ES-I3 (cell line): ENCODE data around the gene EIF4EBP3.

Experiments
- H3K36me3 ChIP-seq: 2 replicates; pipeline ENCODE4 v1.6.1; 2013; ENCODE audit warnings: mild to moderate bottlenecking, low read length, control low read depth, moderate library complexity; ENCODE audit not compliant: insufficient read depth
- H3K4me1 ChIP-seq: 2 replicates; pipeline ENCODE4 v1.6.1; 2013; ENCODE audit warnings: mild to moderate bottlenecking, control low read depth, low read length; ENCODE audit not compliant: insufficient read depth
- H3K9ac ChIP-seq: 2 replicates; pipeline ENCODE4 v1.6.1; 2013; ENCODE audit warnings: low read depth, mild to moderate bottlenecking, low read length, moderate library complexity
- H3K9me3 ChIP-seq: 2 replicates; pipeline ENCODE4 v1.6.1; 2013; ENCODE audit warnings: mild to moderate bottlenecking, low read length, moderate library complexity; ENCODE audit not compliant: control insufficient read depth, insufficient read depth

EIF4EBP3 gene

DNA sequence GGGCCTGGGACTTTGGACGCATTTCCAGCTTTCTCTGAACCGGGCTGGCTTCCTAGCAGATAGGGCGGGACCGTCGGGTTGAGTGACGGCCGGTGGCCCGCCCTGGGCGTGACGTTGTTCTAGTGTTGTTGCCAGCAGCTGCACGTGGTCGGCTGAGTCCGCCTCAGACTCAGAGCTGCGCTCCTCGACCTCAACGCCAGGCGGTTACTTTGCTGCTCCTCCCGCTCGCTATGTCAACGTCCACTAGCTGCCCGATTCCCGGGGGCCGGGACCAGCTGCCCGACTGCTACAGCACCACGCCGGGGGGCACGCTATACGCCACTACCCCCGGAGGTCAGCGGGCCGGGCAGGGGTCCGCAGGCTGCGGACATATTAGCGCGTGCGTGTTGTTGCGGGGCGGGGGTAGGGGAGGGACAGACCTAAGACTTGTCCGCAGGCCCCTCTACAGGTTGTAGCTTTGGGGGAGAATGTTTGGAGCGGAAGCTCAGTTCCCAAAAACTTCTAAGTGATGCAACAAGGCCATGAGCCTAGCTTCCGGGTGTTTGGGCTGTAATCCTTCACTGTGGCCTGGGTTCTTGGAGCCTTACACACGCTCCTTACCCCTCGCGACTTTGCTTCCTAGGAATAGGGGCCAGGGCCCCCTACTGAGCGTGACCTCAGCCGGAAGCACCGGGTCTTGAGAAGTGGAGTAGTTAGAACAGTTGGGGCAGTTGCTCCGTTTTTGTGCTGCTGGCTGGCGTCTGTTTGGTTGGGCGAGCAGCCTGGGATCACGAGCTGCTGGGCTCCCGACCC lies at the start of gene EIF4EBP3:
Gene EIF4EBP3 (plus strand): TSS at position 155 of the 792 bp plus-strand sequence. CDS start 76 bp downstream, at position 231.
- H3K9me3 ChIP-seq = no peaks in the 10 kb centered on the region
- H3K4me1 ChIP-seq = peaks cover 9% of the 10 kb centered on the region; the same call in 1 of the 2 replicates
- peaks cover 19% of the 10 kb centered on the region for H3K36me3 ChIP-seq
- H3K9ac ChIP-seq = peak within 1 kb of the TSS; percentile 57

- peaks cover 7% of the 10 kb centered on the region for H3K36me3 ChIP-seq
- no peak overlapping the region for H3K9ac ChIP-seq
- no peaks in the 10 kb centered on the region for H3K9me3 ChIP-seq
- no peaks in the 10 kb centered on the region for H3K4me1 ChIP-seq
Measured at GRCh38 chr5:140497897-140498296, 49.6 kb upstream of the EIF4EBP3 start.

- Histone ChIP-seq H3K9ac (no peak overlapping the region), H3K4me1 (no peaks in the 10 kb centered on the region), H3K36me3 (peaks cover 7% of the 10 kb centered on the region), H3K9me3 (no peaks in the 10 kb centered on the region)
Measured at GRCh38 chr5:140498591-140498990, 48.9 kb upstream of the EIF4EBP3 start.

DNA sequence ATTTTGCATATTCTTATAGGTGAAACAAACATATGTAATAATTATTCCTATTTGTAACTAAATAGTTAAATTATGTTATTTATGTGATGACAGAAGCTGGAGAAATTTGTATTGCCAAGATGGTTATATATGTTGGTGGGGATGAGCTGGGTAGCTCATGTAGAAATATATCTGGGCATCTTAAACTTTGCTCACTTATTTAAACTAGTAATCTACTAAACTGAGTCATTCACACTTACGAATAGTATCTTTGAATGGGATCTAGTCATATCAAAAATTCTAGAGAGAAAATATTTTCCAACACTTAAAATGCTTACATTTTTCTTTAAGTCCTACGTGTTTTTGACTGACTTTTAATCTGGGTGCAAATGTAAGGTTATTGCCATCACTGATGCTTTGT lies 44.6 kb upstream of the EIF4EBP3 start:
- Histone ChIP-seq H3K9ac (no peak overlapping the region), H3K4me1 (no peaks in the 10 kb centered on the region), H3K9me3 (no peaks in the 10 kb centered on the region), H3K36me3 (peaks cover 8% of the 10 kb centered on the region)

GRCh38 chr5:140509898-140510297 lies 37.6 kb upstream of the EIF4EBP3 start:
- H3K36me3 ChIP-seq = peaks cover 24% of the 10 kb centered on the region
- no peaks in the 10 kb centered on the region for H3K9me3 ChIP-seq
- H3K4me1 ChIP-seq = no peaks in the 10 kb centered on the region
- H3K9ac ChIP-seq = no peak overlapping the region

DNA sequence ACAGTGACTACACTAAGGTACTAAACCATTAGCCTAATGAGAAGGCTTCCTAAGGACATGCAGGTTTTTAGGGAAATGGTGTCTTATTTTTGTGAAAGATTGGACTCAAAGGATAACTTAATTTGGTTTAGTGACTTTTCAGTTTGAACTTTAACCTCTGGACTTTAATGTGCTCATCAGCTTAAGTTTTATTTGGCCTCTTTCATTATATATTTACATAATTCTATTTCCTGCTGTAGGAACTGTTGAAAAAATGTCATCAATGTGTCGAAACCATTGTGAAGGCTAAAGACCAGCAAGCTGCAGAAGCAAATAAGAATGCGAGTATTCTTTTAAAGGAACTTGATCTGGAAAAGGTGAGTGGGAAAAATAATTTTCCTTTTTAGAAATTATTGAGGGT lies 34.3 kb upstream of the EIF4EBP3 start:
- Histone ChIP-seq H3K9me3 (no peaks in the 10 kb centered on the region), H3K36me3 (peaks cover 18% of the 10 kb centered on the region)

DNA sequence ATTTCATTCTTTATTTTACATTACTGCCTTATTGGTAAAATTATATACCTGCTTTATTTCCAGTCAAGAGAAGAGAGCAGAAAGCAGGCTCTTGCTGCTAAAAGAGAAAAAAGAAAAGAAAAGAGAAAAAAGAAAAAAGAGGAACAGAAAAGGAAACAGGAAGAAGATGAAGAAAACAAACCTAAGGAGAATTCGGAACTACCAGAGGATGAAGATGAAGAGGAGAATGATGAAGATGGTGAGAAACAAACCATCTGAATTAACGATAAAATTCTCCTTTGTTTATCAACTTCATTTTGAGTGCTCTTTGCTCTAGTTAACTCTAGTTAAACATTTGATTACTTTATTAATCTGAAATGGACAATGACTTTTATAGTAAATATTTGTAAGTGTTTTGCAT lies 23.5 kb upstream of the EIF4EBP3 start:
- H3K36me3 ChIP-seq = peaks cover 15% of the 10 kb centered on the region
- H3K9me3 ChIP-seq = no peaks in the 10 kb centered on the region
- no peaks in the 10 kb centered on the region for H3K4me1 ChIP-seq
- H3K9ac ChIP-seq = no peak overlapping the region

More for the DNA sequence above, 34.3 kb upstream of the EIF4EBP3 start:
- H3K4me1 ChIP-seq = no peaks in the 10 kb centered on the region
- H3K9ac ChIP-seq = no peak overlapping the region

GRCh38 chr5:140540227-140540626 lies 7.2 kb upstream of the EIF4EBP3 start:
- Histone ChIP-seq H3K9me3 (no peaks in the 10 kb centered on the region), H3K4me1 (no peaks in the 10 kb centered on the region), H3K36me3 (peaks cover 19% of the 10 kb centered on the region), H3K9ac (no peak overlapping the region)

GRCh38 chr5:140542972-140543371 lies 4.5 kb upstream of the EIF4EBP3 start:
- H3K9me3 ChIP-seq = no peaks in the 10 kb centered on the region
- peaks cover 16% of the 10 kb centered on the region for H3K36me3 ChIP-seq
- H3K4me1 ChIP-seq = peaks cover 4% of the 10 kb centered on the region; the same call in 1 of the 2 replicates
- no peak overlapping the region for H3K9ac ChIP-seq

DNA sequence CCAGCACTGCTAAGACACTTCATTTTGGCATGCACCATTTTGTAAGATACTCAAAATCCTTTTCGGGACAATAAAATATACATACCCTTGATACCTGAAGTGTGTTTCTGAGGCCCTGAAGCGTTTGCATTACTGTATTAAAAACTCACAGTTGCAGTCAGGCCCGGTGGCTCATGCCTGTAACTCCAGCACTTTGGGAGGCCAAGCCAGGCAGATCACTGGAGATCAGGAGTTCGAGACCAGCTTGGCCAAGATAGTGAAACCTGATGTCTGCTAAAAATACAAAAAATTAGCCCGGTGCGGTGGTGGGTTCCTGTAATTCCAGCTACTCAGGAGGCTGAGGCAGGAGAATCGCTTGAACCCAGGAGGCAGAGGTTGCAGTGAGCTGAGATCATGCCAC lies 2.5 kb upstream of the EIF4EBP3 start:
- Histone ChIP-seq H3K9me3 (no peaks in the 10 kb centered on the region), H3K36me3 (peaks cover 17% of the 10 kb centered on the region), H3K9ac (no peak overlapping the region), H3K4me1 (peaks cover 9% of the 10 kb centered on the region; the same call in 1 of the 2 replicates)

GRCh38 chr5:140545606-140546005 lies 1.9 kb upstream of the EIF4EBP3 start:
- peaks cover 21% of the 10 kb centered on the region for H3K36me3 ChIP-seq
- no peaks in the 10 kb centered on the region for H3K9me3 ChIP-seq
- H3K4me1 ChIP-seq = peaks cover 9% of the 10 kb centered on the region; the same call in 1 of the 2 replicates
- H3K9ac ChIP-seq = no peak overlapping the region

GRCh38 chr5:140546851-140547507 lies 483 bp upstream of the EIF4EBP3 start:
- H3K9ac ChIP-seq = peak overlapping the region; percentile 14; the same call in 1 of the 2 replicates
- peaks cover 9% of the 10 kb centered on the region; the same call in 1 of the 2 replicates for H3K4me1 ChIP-seq
- peaks cover 21% of the 10 kb centered on the region for H3K36me3 ChIP-seq
- no peaks in the 10 kb centered on the region for H3K9me3 ChIP-seq

DNA sequence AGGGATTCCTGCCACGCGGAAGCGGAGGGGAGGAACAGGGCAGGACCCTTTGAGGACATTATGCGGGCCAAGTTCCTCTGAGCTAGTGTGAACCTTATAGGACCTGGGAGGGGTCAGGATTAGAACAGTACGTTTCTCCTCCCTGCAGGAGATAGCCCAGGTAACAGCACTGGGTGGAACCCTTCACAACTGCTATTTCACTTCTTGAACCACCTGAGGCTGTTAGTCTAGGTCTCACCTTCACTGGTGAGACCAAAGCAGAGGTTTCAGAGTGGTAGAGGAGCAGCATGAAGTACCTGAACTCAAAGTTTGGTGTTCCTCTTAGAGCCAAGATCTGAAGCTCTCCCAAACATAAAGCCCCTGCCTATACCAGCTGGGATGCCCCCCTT lies 832 bp downstream of the EIF4EBP3 start:
- Histone ChIP-seq H3K9ac (peak overlapping the region; percentile 57), H3K4me1 (peaks cover 9% of the 10 kb centered on the region; the same call in 1 of the 2 replicates), H3K36me3 (peaks cover 22% of the 10 kb centered on the region), H3K9me3 (no peaks in the 10 kb centered on the region)

- Histone ChIP-seq H3K4me1 (peaks cover 9% of the 10 kb centered on the region; the same call in 1 of the 2 replicates), H3K9me3 (no peaks in the 10 kb centered on the region), H3K9ac (no peak overlapping the region), H3K36me3 (peaks cover 27% of the 10 kb centered on the region)
Measured at GRCh38 chr5:140548791-140549190, 1.3 kb downstream of the EIF4EBP3 start.
